Measurements from ENCODE around the gene SMARCD3. TPM values are rescaled to one million over a fixed set of nuclear protein-coding genes. Genes with fewer than 3 reads are reported as not detected.

SMARCD3 gene
- total RNA-seq, 2 experiments from 2014 or later: 1.5 to 1.9 TPM

DNA sequence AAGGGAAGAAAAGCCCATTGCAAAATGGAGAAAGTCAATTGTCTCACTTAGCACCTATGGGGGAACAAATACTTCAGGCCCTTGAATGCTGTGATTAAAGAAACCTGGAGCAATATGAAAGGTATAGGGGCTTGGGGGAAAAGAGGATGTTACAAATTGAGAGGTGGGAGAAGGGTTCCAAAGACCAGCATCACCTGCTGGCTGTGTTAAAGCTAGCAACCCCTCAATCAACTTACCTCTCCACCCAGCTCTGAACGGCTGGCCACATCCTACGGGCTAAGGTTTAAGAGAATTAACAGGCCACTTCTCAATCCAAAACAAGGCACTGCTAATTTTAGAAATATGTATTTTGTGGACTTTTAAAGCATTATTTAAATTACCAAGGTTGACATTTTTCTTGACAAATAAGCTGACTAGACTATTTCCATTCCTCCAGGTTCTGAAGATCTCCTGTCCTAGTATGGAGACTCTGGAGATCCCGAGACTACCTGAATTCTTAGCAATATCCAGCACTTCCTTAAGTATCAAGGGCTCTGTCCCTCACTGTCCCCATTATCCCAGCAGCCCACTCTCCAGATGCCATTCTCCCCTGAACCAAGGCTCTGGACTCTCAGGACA, 37.2 kb downstream of the SMARCD3 start:
- CTCF ChIA-PET (ENCODE audit: unreplicated experiment): no interaction called here
- Histone ChIP-seq H3K4me3 (ENCODE audit: low read depth, low read length, poor library complexity, severe bottlenecking) (no peak overlapping the region), H3K36me3 (ENCODE audit: insufficient read depth, low read length) (peaks cover 46% of the 10 kb centered on the region), H2AFZ (ENCODE audit: low read length) (no peak overlapping the region), H3K9me2 (ENCODE audit: insufficient read depth, low read length) (no peaks in the 10 kb centered on the region), H3K79me2 (ENCODE audit: insufficient read depth, low read depth, low read length) (no peaks in the 10 kb centered on the region), H3K4me2 (ENCODE audit: low read length) (no peak overlapping the region), H4K20me1 (ENCODE audit: insufficient read depth, low read length) (no peaks in the 10 kb centered on the region), H3K27ac (ENCODE audit: low read depth, low read length, poor library complexity, severe bottlenecking) (no peak overlapping the region), H3K9me3 (ENCODE audit: low read length) (no peaks in the 10 kb centered on the region), H3K4me1 (ENCODE audit: insufficient read depth, low read length, poor library complexity, severe bottlenecking) (no peaks in the 10 kb centered on the region)
- no peak for TF ChIP-seq EZH2phosphoT487 (IDR thresholded peaks at IDR 0.05; ENCODE audit: borderline replicate concordance, low read depth, low read length)
- TF ChIP-seq, protein P1, sequence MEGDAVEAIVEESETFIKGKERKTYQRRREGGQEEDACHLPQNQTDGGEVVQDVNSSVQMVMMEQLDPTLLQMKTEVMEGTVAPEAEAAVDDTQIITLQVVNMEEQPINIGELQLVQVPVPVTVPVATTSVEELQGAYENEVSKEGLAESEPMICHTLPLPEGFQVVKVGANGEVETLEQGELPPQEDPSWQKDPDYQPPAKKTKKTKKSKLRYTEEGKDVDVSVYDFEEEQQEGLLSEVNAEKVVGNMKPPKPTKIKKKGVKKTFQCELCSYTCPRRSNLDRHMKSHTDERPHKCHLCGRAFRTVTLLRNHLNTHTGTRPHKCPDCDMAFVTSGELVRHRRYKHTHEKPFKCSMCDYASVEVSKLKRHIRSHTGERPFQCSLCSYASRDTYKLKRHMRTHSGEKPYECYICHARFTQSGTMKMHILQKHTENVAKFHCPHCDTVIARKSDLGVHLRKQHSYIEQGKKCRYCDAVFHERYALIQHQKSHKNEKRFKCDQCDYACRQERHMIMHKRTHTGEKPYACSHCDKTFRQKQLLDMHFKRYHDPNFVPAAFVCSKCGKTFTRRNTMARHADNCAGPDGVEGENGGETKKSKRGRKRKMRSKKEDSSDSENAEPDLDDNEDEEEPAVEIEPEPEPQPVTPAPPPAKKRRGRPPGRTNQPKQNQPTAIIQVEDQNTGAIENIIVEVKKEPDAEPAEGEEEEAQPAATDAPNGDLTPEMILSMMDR (conservative IDR thresholded peaks at IDR 0.05; ENCODE audit: low read length): no peak
- no peak for DNase-seq (ENCODE audit: low spot score)
- BruUV-seq (replicated peaks): no TSS peak
- POLR2A ChIA-PET: no interaction called here
- intact Hi-C loops (cut with micrococcal nuclease; ENCODE audit: unreplicated experiment): no loop called here

DNA sequence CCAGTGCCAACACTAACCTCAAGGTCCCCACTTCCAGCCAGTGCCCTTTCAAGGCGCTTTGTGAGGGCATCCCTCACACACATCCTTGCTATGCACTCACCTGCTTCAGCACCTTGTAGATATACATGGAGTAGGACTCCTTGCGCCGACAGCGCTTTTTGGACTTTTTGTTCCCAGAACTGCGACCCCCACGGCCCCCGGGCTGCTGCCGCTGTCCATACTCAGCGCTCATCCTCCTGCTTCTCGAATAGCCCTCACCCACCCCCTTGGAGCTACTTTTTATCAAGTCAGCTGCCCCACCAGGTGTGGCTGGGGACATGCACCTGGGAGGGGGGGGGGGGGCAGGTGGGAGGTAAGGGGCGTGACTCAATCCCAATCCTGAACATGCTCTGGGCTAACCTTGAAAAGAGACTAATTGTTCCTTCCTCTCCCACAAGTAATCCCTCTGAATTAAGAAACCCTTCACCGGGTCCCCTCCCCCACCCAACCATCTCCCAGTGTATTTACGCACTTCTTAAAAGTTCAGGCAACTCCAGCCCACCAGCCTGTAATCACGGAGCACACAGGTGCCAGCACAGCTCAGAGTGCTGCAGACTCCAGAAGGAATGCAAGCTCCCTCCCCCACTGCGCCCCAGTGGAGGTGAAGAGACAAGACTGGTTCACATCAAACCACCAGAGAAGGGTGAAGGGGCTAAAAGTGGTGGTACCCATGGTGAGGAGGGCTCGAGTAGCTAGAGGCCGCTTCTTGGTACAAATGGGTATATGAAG, 38.2 kb downstream of the SMARCD3 start, which contains the start of gene H2BK1:
Gene H2BK1 (minus strand): TSS at position 402 of the 768 bp plus-strand sequence. CDS start 170 bp downstream, at position 232.
- Histone ChIP-seq H3K36me3 (ENCODE audit: insufficient read depth, low read length) (peaks cover 36% of the 10 kb centered on the region), H3K79me2 (ENCODE audit: insufficient read depth, low read depth, low read length) (no peaks in the 10 kb centered on the region), H2AFZ (ENCODE audit: low read length) (no peak within 1 kb of the TSS), H3K4me3 (ENCODE audit: low read depth, low read length, poor library complexity, severe bottlenecking) (no peak within 1 kb of the TSS), H3K9me2 (ENCODE audit: insufficient read depth, low read length) (no peaks in the 10 kb centered on the region), H3K9me3 (ENCODE audit: low read length) (no peaks in the 10 kb centered on the region), H4K20me1 (ENCODE audit: insufficient read depth, low read length) (no peaks in the 10 kb centered on the region), H3K4me2 (ENCODE audit: low read length) (no peak within 1 kb of the TSS), H3K27ac (ENCODE audit: low read depth, low read length, poor library complexity, severe bottlenecking) (no peak within 1 kb of the TSS), H3K4me1 (ENCODE audit: insufficient read depth, low read length, poor library complexity, severe bottlenecking) (no peaks in the 10 kb centered on the region)
- no peak for TF ChIP-seq EZH2phosphoT487 (IDR thresholded peaks at IDR 0.05; ENCODE audit: borderline replicate concordance, low read depth, low read length)
- TF ChIP-seq, protein P1 (conservative IDR thresholded peaks at IDR 0.05; ENCODE audit: low read length): no peak
- intact Hi-C loops (cut with micrococcal nuclease; ENCODE audit: unreplicated experiment): no loop called here
- ChIA-PET CTCF (ENCODE audit: unreplicated experiment) (no interaction called here), POLR2A (interaction anchor here (0.6 kb wide), 1 partner anchor 129 kb away, joined by 3 read pairs; the partner anchor contains the start of gene FASTK)
- no TSS peak for BruUV-seq (replicated peaks)
- no peak for DNase-seq (ENCODE audit: low spot score)

DNA sequence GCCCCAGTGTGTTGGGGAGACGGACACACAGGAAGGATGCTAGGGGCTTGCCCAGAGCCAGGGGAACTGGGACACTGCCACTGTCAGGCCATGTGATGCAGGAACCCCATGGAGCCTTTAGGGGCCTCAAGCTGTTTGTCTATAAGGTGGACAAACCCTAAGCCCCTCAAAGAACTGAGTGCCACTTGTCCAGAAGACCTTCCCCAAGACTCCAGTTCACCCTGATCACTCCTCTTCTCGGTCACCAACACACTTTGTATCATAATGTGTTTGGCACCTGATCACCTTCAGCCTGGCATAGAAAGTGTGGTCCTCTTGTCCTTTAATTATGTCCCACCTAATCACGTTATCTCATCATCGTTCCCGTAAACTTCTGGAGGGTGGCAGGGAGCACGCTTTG, 38.9 kb downstream of the SMARCD3 start:
- Histone ChIP-seq H4K20me1 (ENCODE audit: insufficient read depth, low read length) (no peaks in the 10 kb centered on the region), H3K36me3 (ENCODE audit: insufficient read depth, low read length) (peaks cover 29% of the 10 kb centered on the region), H3K9me3 (ENCODE audit: low read length) (no peaks in the 10 kb centered on the region), H2AFZ (ENCODE audit: low read length) (no peak overlapping the region), H3K79me2 (ENCODE audit: insufficient read depth, low read depth, low read length) (no peaks in the 10 kb centered on the region), H3K27ac (ENCODE audit: low read depth, low read length, poor library complexity, severe bottlenecking) (no peak overlapping the region), H3K4me1 (ENCODE audit: insufficient read depth, low read length, poor library complexity, severe bottlenecking) (no peaks in the 10 kb centered on the region), H3K9me2 (ENCODE audit: insufficient read depth, low read length) (no peaks in the 10 kb centered on the region), H3K4me3 (ENCODE audit: low read depth, low read length, poor library complexity, severe bottlenecking) (no peak overlapping the region), H3K4me2 (ENCODE audit: low read length) (no peak overlapping the region)
- BruUV-seq (replicated peaks): no TSS peak
- intact Hi-C loops (cut with micrococcal nuclease; ENCODE audit: unreplicated experiment): no loop called here
- DNase-seq (ENCODE audit: low spot score): no peak
- ChIA-PET CTCF (ENCODE audit: unreplicated experiment) (no interaction called here), POLR2A (interaction anchor here (0.6 kb wide), 1 partner anchor 129 kb away, joined by 3 read pairs; the partner anchor contains the start of gene FASTK)
- no peak for TF ChIP-seq EZH2phosphoT487 (IDR thresholded peaks at IDR 0.05; ENCODE audit: borderline replicate concordance, low read depth, low read length)
- TF ChIP-seq, protein P1 (conservative IDR thresholded peaks at IDR 0.05; ENCODE audit: low read length): no peak
